SK-N-SH (cell line): ENCODE results near the gene BEND5. TPM values are rescaled to one million over a fixed set of nuclear protein-coding genes. Genes with fewer than 3 reads are reported as not detected.

ENCODE experiments used
- CTCF ChIA-PET: fragments of 300-600, 350-600 bp; formaldehyde crosslinking; extraction: SDS; loops from one replicate; lab custom pipeline; 2021; lab: Yijun Ruan, JAX
- POLR2A ChIA-PET: fragments of 350-600 bp; sonication (Branson Sonifier 250); formaldehyde crosslinking; extraction: SDS; loops from one replicate; lab custom pipeline; 2020; ENCODE audit warnings: antibody characterized with exemption, inconsistent platforms; lab: Yijun Ruan, JAX
- DNase-seq: peaks from one replicate; pipeline ENCODE4 v3.0.0; 2012
- H2AFZ ChIP-seq: fragments of 200-600 bp; sonication (generic); 2 replicates; pipeline ENCODE4 v1.8.1; 2016; ENCODE audit warnings: antibody characterized with exemption, mild to moderate bottlenecking, low read depth
- H3F3A ChIP-seq: fragments of 200-600 bp; sonication (generic); replicated peaks from 2 replicates; pipeline ENCODE3; 2016; ENCODE audit warnings: antibody characterized with exemption, mild to moderate bottlenecking; ENCODE audit not compliant: insufficient read depth
- H3K27ac ChIP-seq, 2 experiments: fragments of 200-500 bp in 1 of 2; fragments of 200-600 bp in 1 of 2; sonication (Bioruptor generic) in 1 of 2; sonication (generic), shearing (Covaris generic) in 1 of 2; 2 replicates each; pipeline versions ENCODE4 v1.5.1 to v1.6.1; 2014 to 2016; ENCODE audit warnings: low read depth in 2 of 2, inconsistent platforms in 1 of 2, low read length in 1 of 2, mild to moderate bottlenecking in 1 of 2, mixed read lengths in 1 of 2
- H3K27me3 ChIP-seq: fragments of 200-600 bp; sonication (generic), shearing (Covaris generic); 2 replicates; pipeline ENCODE4 v1.6.1; 2016; ENCODE audit warnings: mixed run types; ENCODE audit not compliant: insufficient read depth
- H3K36me3 ChIP-seq, 2 experiments: fragments of 200-500 bp in 1 of 2; fragments of 200-600 bp in 1 of 2; sonication (Bioruptor generic) in 1 of 2; sonication (generic) in 1 of 2; replicated peaks in 1 of 2; 2 replicates each; pipeline versions ENCODE3 to v1.5.1; 2014 to 2016; ENCODE audit warnings: low read length in 1 of 2, mild to moderate bottlenecking in 1 of 2; ENCODE audit not compliant: insufficient read depth in 2 of 2, control insufficient read depth in 1 of 2
- H3K4me1 ChIP-seq, 2 experiments: fragments of 200-500 bp in 1 of 2; fragments of 200-600 bp in 1 of 2; sonication (Bioruptor generic) in 1 of 2; sonication (generic), shearing (Covaris generic) in 1 of 2; 2 replicates each; pipeline versions ENCODE4 v1.5.1 to v1.6.1; 2014 to 2016; ENCODE audit warnings: low read depth in 1 of 2, low read length in 1 of 2, mixed run types in 1 of 2; ENCODE audit not compliant: insufficient read depth in 2 of 2, control insufficient read depth in 1 of 2
- H3K4me2 ChIP-seq: fragments of 200-600 bp; sonication (generic), shearing (Covaris generic); 2 replicates; pipeline ENCODE4 v1.6.1; 2017; ENCODE audit warnings: mixed run types
- H3K4me3 ChIP-seq, 2 experiments: fragments of 200-500 bp in 1 of 2; fragments of 200-600 bp in 1 of 2; sonication (Bioruptor generic) in 1 of 2; sonication (generic), shearing (Covaris generic) in 1 of 2; 2 replicates each; pipeline versions ENCODE4 v1.5.1 to v1.8.1; 2014 to 2016; ENCODE audit warnings: low read depth in 2 of 2, inconsistent platforms in 1 of 2, low read length in 1 of 2, mild to moderate bottlenecking in 1 of 2, mixed read lengths in 1 of 2, moderate library complexity in 1 of 2
- H3K79me2 ChIP-seq: fragments of 200-600 bp; sonication (generic); 2 replicates; pipeline ENCODE4 v1.8.1; 2017; ENCODE audit warnings: mild to moderate bottlenecking; ENCODE audit not compliant: insufficient read depth
- H3K9ac ChIP-seq: fragments of 200-600 bp; sonication (generic); 2 replicates; pipeline ENCODE4 v1.6.1; 2017; ENCODE audit warnings: mixed run types
- H3K9me2 ChIP-seq: fragments of 200-600 bp; sonication (generic); 2 replicates; pipeline ENCODE4 v1.6.1; 2017; ENCODE audit warnings: mixed run types
- H3K9me3 ChIP-seq: fragments of 200-600 bp; sonication (generic); 2 replicates; pipeline ENCODE4 v1.6.1; 2017; ENCODE audit warnings: mixed run types, mild to moderate bottlenecking, moderate library complexity
- H4K20me1 ChIP-seq: fragments of 200-600 bp; sonication (generic); 2 replicates; pipeline ENCODE4 v1.6.1; 2017; ENCODE audit warnings: mild to moderate bottlenecking, mixed run types; ENCODE audit not compliant: insufficient read depth
- ELF1 ChIP-seq: IDR thresholded peaks from 2 replicates; pipeline ENCODE4 v1.4.0; 2012
- EZH2phosphoT487 ChIP-seq: fragments of 200-600 bp; sonication (generic); IDR thresholded peaks from 2 replicates; pipeline ENCODE4 v1.6.1; 2017; ENCODE audit warnings: low read depth, mixed run types, mild to moderate bottlenecking, antibody characterized with exemption, moderate library complexity, borderline replicate concordance
- FOSL2 ChIP-seq: IDR thresholded peaks from 2 replicates; pipeline ENCODE4 v1.4.0; 2012; ENCODE audit warnings: low read depth, mild to moderate bottlenecking, moderate library complexity, borderline replicate concordance
- FOXJ3 ChIP-seq: sonication (generic); formaldehyde crosslinking; IDR thresholded peaks from 2 replicates; pipeline ENCODE4 v1.5.1; 2020; ENCODE audit warnings: mild to moderate bottlenecking, missing genetic modification reagents
- FOXM1 ChIP-seq: IDR thresholded peaks from 2 replicates; pipeline ENCODE4 v1.4.0; 2012; ENCODE audit warnings: low read depth, mild to moderate bottlenecking
- GABPA ChIP-seq: IDR thresholded peaks from 2 replicates; pipeline ENCODE4 v1.4.0; 2012; ENCODE audit warnings: low read depth, mild to moderate bottlenecking
- JUND ChIP-seq: IDR thresholded peaks from 2 replicates; pipeline ENCODE4 v1.4.0; 2012
- MEF2A ChIP-seq: IDR thresholded peaks from 2 replicates; pipeline ENCODE4 v1.4.0; 2012; ENCODE audit warnings: low read depth, borderline replicate concordance
- MXI1 ChIP-seq: IDR thresholded peaks from 2 replicates; pipeline ENCODE4 v1.6.1; 2012; ENCODE audit warnings: mild to moderate bottlenecking, low read depth, low read length, improper control_type of control experiment
- POLR2AphosphoS5 ChIP-seq: IDR thresholded peaks from 2 replicates; pipeline ENCODE4 v1.6.1; 2012; ENCODE audit warnings: low read depth, low read length
- RAD21 ChIP-seq: IDR thresholded peaks from 2 replicates; pipeline ENCODE4 v1.6.1; 2012; ENCODE audit warnings: mild to moderate bottlenecking, low read length
- REST ChIP-seq: IDR thresholded peaks from 2 replicates; pipeline ENCODE4 v1.6.1; 2012; ENCODE audit warnings: mild to moderate bottlenecking, low read depth, low read length, moderate library complexity
- SMC3 ChIP-seq: IDR thresholded peaks from 2 replicates; pipeline ENCODE4 v1.6.1; 2012; ENCODE audit warnings: low read depth, low read length, improper control_type of control experiment
- TAF1 ChIP-seq: IDR thresholded peaks from 2 replicates; pipeline ENCODE4 v1.6.1; 2012; ENCODE audit warnings: low read depth, mild to moderate bottlenecking, low read length, moderate library complexity, borderline replicate concordance
- TCF12 ChIP-seq: IDR thresholded peaks from 2 replicates; pipeline ENCODE4 v1.4.0; 2012
- YY1 ChIP-seq: IDR thresholded peaks from 2 replicates; pipeline ENCODE4 v1.4.0; 2012; ENCODE audit warnings: low read depth, mild to moderate bottlenecking
- WGBS: methylation state at CpG from one replicate; pipeline ENCODE4 v1.1.6; 2017; ENCODE audit warnings: low lambda C conversion rate; 5-methylcytosine and 5-hydroxymethylcytosine counted together
- polyA plus RNA-seq, 3 experiments: library from polyadenylated mRNA; depleted of rRNA; stranded (reverse); fragments of >200 nt; gene quantifications; 2 replicates each; pipeline ENCODE4 v1.2.3, GENCODE V29; 2012
- TF ChIP-seq, protein P1 (sequence below): IDR thresholded peaks from 2 replicates; pipeline ENCODE4 v1.4.0; 2012; ENCODE audit warnings: low read depth, borderline replicate concordance
- TF ChIP-seq, protein P2 (sequence below): IDR thresholded peaks from 2 replicates; pipeline ENCODE4 v1.4.0; 2012; ENCODE audit warnings: low read depth
- TF ChIP-seq, protein P3 (sequence below): IDR thresholded peaks from 2 replicates; pipeline ENCODE4 v1.4.0; 2012; ENCODE audit warnings: low read depth, borderline replicate concordance

Gene BEND5
- polyA plus RNA-seq, 1 of the 3 experiments (the other 2 are of a cell fraction) = 5.6 TPM

- no peaks in the 10 kb centered on the region for H3K9me3 ChIP-seq
- no peaks in the 10 kb centered on the region for H3K36me3 ChIP-seq
- WGBS = 74% methylated on average over 10 of the region's 12 CpGs
- no peak overlapping the region for H3K4me3 ChIP-seq
- H3K4me1 ChIP-seq = no peaks in the 10 kb centered on the region; a peak in 1 of 4 replicates
- H3K27me3 ChIP-seq = peaks cover 6% of the 10 kb centered on the region; the same call in 1 of the 2 replicates
- no peak for DNase-seq
- CTCF ChIA-PET = interaction anchor here (3.1 to 10.1 kb wide), 3 partner anchors 17 to 124 kb away, joined by 10 to 97 read pairs (median 86); no protein-coding TSS in a partner anchor
- no peaks in the 10 kb centered on the region for H3F3A ChIP-seq
- H3K79me2 ChIP-seq = no peaks in the 10 kb centered on the region
- H2AFZ ChIP-seq = no peak overlapping the region
- H4K20me1 ChIP-seq = no peaks in the 10 kb centered on the region
- POLR2A ChIA-PET = no interaction called here
- no peak overlapping the region for H3K9ac ChIP-seq
- no peak overlapping the region for H3K4me2 ChIP-seq
- H3K9me2 ChIP-seq = no peaks in the 10 kb centered on the region
- H3K27ac ChIP-seq = no peak overlapping the region
- TF ChIP-seq MXI1 (no peak), GABPA (no peak), REST (no peak), YY1 (no peak), FOXJ3 (CRISPR knock-in tag) (no peak), JUND (no peak), TAF1 (no peak), MEF2A (no peak), POLR2AphosphoS5 (no peak), RAD21 (no peak), SMC3 (no peak), ELF1 (no peak), FOSL2 (no peak), TCF12 (no peak), FOXM1 (no peak), EZH2phosphoT487 (no peak)
- TF ChIP-seq, protein P1, sequence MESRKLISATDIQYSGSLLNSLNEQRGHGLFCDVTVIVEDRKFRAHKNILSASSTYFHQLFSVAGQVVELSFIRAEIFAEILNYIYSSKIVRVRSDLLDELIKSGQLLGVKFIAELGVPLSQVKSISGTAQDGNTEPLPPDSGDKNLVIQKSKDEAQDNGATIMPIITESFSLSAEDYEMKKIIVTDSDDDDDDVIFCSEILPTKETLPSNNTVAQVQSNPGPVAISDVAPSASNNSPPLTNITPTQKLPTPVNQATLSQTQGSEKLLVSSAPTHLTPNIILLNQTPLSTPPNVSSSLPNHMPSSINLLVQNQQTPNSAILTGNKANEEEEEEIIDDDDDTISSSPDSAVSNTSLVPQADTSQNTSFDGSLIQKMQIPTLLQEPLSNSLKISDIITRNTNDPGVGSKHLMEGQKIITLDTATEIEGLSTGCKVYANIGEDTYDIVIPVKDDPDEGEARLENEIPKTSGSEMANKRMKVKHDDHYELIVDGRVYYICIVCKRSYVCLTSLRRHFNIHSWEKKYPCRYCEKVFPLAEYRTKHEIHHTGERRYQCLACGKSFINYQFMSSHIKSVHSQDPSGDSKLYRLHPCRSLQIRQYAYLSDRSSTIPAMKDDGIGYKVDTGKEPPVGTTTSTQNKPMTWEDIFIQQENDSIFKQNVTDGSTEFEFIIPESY = no peak
- TF ChIP-seq, protein P2, sequence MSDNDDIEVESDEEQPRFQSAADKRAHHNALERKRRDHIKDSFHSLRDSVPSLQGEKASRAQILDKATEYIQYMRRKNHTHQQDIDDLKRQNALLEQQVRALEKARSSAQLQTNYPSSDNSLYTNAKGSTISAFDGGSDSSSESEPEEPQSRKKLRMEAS = no peak
- TF ChIP-seq, protein P3, sequence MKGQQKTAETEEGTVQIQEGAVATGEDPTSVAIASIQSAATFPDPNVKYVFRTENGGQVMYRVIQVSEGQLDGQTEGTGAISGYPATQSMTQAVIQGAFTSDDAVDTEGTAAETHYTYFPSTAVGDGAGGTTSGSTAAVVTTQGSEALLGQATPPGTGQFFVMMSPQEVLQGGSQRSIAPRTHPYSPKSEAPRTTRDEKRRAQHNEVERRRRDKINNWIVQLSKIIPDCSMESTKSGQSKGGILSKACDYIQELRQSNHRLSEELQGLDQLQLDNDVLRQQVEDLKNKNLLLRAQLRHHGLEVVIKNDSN = no peak
These were observed 82.9 kb downstream of the BEND5 start for GRCh38 chr1:48693674-48694320.
